Esophagus (tissue), 2 donors: ENCODE results near the gene ASIC2. TPM values are rescaled to one million over a fixed set of nuclear protein-coding genes. Genes with fewer than 3 reads are reported as not detected.

ENCODE experiments used
- H3K27ac ChIP-seq, 2 donors: one replicate each; pipeline ENCODE4 v1.5.1; 2013; ENCODE audit warnings: low read depth in 2 of 2, mild to moderate bottlenecking in 2 of 2, inconsistent platforms in 1 of 2, low read length in 1 of 2, moderate library complexity in 1 of 2
- H3K27me3 ChIP-seq, 2 donors: one replicate each; pipeline ENCODE4 v1.6.1; 2013; ENCODE audit warnings: low read length in 2 of 2, control low read depth in 1 of 2, mild to moderate bottlenecking in 1 of 2; ENCODE audit not compliant: insufficient read depth in 2 of 2, control insufficient read depth in 1 of 2
- H3K36me3 ChIP-seq, 2 donors: one replicate each; pipeline ENCODE4 v1.6.1; 2013; ENCODE audit warnings: low read length in 1 of 2; ENCODE audit not compliant: control insufficient read depth in 2 of 2, insufficient read depth in 2 of 2
- H3K4me1 ChIP-seq, 2 donors: one replicate each; pipeline ENCODE4 v1.6.1; 2013; ENCODE audit warnings: low read length in 1 of 2; ENCODE audit not compliant: control insufficient read depth in 2 of 2, insufficient read depth in 2 of 2
- H3K4me3 ChIP-seq, 2 donors: one replicate each; pipeline ENCODE4 v1.5.1; 2013; ENCODE audit warnings: low read length in 2 of 2, mild to moderate bottlenecking in 2 of 2, low read depth in 1 of 2, moderate library complexity in 1 of 2
- H3K9me3 ChIP-seq, 2 donors: one replicate each; pipeline ENCODE4 v1.6.1; 2013; ENCODE audit warnings: mild to moderate bottlenecking in 2 of 2, low read depth in 1 of 2, low read length in 1 of 2, moderate library complexity in 1 of 2; ENCODE audit not compliant: control insufficient read depth in 2 of 2, insufficient read depth in 1 of 2
- WGBS, 2 donors: extraction: QIAGEN DNeasy Blood & Tissue Kit; methylation state at CpG; one replicate each; pipeline ENCODE4 v1.1.7; 2013; 5-methylcytosine and 5-hydroxymethylcytosine counted together
- polyA plus RNA-seq, 2 donors: library from polyadenylated mRNA; stranded (reverse); fragments of 200-250 nt; gene quantifications; one replicate each; pipeline ENCODE4 v1.2.3, GENCODE V29; 2013
- donor health status: healthy with polysubstance abuse.
- donor health status: Bipolar disorder and iron deficiency.

Gene ASIC2
- polyA plus RNA-seq, 2 donors = not detected

DNA sequence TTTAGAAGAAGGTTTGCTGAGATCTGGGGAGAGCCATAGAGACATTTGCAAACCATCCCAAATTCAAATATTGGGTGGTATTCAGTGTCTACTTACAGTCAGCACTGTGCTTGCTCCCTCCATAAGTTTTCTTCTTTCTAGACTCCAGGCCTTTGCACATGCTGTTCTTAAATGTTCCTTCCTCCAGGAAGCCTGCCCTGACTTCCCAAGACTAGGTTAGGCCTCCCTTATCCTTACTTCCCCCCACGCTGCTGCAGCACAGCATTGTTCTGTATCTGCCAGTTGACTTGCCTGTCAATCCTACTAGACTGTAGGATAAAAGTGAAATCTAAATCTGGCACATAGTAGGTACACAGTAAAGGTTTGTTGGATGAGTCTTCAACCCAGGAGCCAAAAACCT, 53.4 kb downstream of the ASIC2 start:
- Histone ChIP-seq H3K4me3 (no peak overlapping the region), H3K9me3 (no peaks in the 10 kb centered on the region), H3K27me3 (peaks cover 0 to 18% of the 10 kb centered on the region in 2 donors), H3K4me1 (no peaks in the 10 kb centered on the region), H3K36me3 (no peaks in the 10 kb centered on the region), H3K27ac (no peak overlapping the region)
- WGBS, 2 donors = 83 to 88% methylated on average over 1 of the region's 1 CpG

DNA sequence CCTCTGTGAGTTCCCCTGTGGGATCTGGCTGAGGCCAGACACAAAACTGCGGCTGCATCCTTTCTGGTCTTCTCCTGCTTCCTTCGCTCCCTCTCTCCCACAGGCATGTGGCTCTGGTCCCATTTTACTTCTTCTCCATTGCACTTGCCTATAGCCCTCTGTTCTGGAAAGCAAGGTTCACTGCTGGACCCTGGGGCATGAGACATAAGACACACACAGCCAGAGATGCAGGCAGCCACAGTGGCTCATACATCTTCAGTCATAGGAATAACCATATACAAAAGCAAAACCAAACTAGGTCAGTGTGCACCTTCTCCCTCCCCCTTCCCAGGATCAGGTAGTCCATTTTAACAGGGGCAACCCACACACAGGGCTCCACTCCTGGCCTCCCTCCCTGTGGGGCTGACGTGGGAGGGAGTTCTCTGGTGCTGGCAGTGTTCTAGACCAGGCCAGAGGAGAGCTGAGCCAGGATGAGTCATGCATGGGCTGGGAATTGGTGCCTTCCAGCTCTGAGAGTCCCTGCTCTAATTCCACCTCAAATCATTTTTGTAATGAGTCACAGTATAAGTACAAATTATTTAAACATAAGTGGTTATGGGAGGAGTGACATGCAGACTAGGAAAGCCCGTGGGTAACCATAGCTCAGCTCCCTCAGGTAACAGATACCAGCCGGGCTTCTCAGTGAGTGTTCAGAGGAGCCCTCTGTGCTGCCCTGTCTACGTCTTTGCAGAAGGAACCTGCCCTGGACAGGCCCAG, 58.0 kb downstream of the ASIC2 start:
- H3K4me1 ChIP-seq = no peaks in the 10 kb centered on the region
- H3K27ac ChIP-seq = no peak overlapping the region
- peaks cover 0 to 4% of the 10 kb centered on the region in 2 donors for H3K27me3 ChIP-seq
- 42 to 57% methylated on average over 6 of the region's 6 CpGs for WGBS, 2 donors
- H3K9me3 ChIP-seq = no peaks in the 10 kb centered on the region
- no peak overlapping the region for H3K4me3 ChIP-seq
- no peaks in the 10 kb centered on the region for H3K36me3 ChIP-seq

DNA sequence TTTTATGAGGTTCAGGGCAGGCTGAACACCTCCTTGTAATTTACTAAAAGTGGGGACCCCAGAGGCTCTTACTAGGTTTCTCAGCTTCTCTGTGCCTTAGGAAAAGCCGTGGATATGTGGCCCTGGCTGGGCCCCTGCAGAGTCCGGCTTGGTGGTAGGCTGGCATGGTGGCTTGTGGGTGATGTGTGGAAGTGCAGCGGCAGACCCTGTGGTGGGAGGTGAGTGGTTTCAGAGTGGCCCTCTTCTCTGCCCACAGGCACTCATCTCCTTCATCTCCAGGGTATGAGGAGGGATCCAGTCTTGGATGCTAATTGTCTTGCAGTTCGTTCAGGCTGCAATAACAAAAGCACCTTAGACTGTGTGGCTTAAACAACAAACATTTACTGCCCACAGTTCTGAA, 58.9 kb downstream of the ASIC2 start:
- Histone ChIP-seq H3K36me3 (no peaks in the 10 kb centered on the region), H3K9me3 (no peaks in the 10 kb centered on the region), H3K4me3 (no peak overlapping the region), H3K27me3 (peaks cover 0 to 4% of the 10 kb centered on the region in 2 donors), H3K27ac (no peak overlapping the region), H3K4me1 (no peaks in the 10 kb centered on the region)
- WGBS, 2 donors = 87 to 90% methylated on average over 4 of the region's 4 CpGs

DNA sequence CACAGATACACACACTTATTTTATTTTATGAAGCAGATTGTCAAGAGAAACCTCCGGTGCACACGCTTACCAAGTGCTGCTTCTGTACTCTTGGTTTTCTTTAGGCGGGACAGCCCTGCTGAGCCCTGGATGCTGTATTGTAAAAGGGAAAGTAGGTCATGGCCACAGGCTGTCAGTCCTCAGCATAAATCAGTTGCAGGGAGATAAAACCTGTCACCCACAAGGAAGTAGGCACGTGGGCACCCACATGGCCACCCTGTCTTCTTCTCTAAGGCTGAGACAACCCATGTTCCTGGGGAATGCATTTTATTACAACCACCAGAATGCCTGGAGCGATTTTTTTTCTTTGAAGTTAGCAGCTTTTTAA, 59.3 kb downstream of the ASIC2 start:
- no peaks in the 10 kb centered on the region for H3K36me3 ChIP-seq
- peaks cover 0 to 4% of the 10 kb centered on the region in 2 donors for H3K27me3 ChIP-seq
- H3K4me3 ChIP-seq = no peak overlapping the region
- no peak overlapping the region for H3K27ac ChIP-seq
- no peaks in the 10 kb centered on the region for H3K4me1 ChIP-seq
- H3K9me3 ChIP-seq = no peaks in the 10 kb centered on the region
- WGBS, 2 donors = 53 to 60% methylated on average over 5 of the region's 5 CpGs

DNA sequence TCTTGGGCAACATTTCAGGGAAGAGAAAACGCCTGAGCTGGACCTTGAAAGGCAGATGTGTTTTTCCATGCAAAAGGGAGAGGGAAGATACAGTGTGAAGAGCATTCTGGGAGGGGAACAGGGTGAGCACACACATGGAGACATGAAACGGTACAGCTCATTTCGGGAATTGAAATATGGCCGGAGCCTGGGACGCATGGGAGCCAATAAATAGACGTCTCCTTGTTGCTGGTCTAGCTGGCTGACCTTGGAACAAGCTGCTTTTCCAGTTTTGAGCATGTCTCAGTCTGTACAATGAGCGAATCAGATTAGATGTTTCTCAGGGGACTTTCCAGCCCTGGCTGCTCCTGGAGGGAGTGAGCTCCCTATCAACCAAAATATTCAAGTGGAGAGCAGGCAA, 63.6 kb downstream of the ASIC2 start:
- Histone ChIP-seq H3K4me3 (no peak overlapping the region), H3K27me3 (peaks cover 0 to 4% of the 10 kb centered on the region in 2 donors), H3K9me3 (no peaks in the 10 kb centered on the region), H3K27ac (no peak overlapping the region), H3K4me1 (no peaks in the 10 kb centered on the region), H3K36me3 (no peaks in the 10 kb centered on the region)
- 45 to 58% methylated on average over 7 of the region's 7 CpGs for WGBS, 2 donors

DNA sequence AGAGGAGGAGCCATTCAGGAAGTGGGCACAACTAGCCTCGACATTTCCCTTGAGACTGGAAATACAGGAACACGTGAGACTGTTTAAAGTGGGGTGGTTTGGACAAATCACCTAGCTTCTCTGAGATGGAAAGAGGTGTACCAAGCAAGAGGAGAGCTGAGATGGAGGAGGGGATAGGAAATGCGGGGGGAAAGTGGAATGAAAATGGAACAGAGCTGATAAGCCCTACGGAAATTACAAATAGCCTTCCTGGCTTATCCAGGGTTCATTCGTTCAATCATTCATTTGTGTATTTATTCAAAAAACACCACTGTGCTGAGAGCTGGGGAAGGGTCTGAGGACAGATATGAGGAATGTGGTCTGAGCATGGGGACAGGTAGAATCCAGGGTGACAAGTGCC, 64.1 kb downstream of the ASIC2 start:
- WGBS, 2 donors = 52 to 58% methylated on average over 5 of the region's 5 CpGs
- Histone ChIP-seq H3K4me3 (no peak overlapping the region), H3K9me3 (no peaks in the 10 kb centered on the region), H3K4me1 (no peaks in the 10 kb centered on the region), H3K27me3 (peaks cover 0 to 4% of the 10 kb centered on the region in 2 donors), H3K36me3 (no peaks in the 10 kb centered on the region), H3K27ac (no peak overlapping the region)

DNA sequence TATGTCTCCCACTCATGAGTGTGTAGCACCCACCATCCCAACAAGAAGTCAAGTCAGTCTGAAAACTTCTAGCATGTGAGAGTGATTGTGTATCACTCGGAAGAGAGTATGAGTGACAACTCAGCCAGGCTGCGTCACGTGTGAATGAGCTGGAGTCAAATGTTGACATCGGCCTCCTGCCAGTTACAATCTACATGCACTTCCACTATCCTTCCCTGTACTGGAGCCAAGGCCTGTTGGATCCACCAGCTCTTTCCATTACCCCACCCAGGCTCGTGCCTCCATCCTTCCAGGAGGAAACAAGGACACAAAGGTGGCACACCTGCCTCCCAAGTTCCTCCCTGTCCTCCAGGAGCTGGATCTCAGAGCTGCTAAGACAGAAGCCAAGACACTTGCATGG, 64.5 kb downstream of the ASIC2 start:
- peaks cover 0 to 4% of the 10 kb centered on the region in 2 donors for H3K27me3 ChIP-seq
- 78 to 86% methylated on average over 5 of the region's 5 CpGs for WGBS, 2 donors
- no peak overlapping the region for H3K27ac ChIP-seq
- no peaks in the 10 kb centered on the region for H3K36me3 ChIP-seq
- no peaks in the 10 kb centered on the region for H3K4me1 ChIP-seq
- H3K4me3 ChIP-seq = no peak overlapping the region
- no peaks in the 10 kb centered on the region for H3K9me3 ChIP-seq

DNA sequence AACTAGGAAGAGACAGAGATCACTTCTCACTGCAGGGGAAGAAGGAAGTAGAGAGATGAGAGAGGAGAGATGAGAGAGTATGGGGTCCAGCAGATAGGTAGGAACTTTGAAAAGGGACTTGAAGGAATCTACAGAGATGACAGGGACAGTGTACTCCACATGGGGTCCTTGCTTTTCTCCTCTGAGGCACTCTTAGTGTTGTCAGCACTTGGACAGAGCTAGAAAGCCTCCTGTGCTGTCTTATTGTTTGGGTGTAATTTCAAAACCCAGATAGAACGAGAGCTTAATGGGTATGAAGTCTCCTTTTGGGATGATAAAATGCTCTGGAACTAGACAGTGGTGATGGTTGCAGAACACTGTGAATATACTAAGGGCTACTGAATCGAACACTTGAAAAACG, 65.2 kb downstream of the ASIC2 start:
- no peaks in the 10 kb centered on the region for H3K4me1 ChIP-seq
- H3K4me3 ChIP-seq = no peak overlapping the region
- no peaks in the 10 kb centered on the region for H3K27me3 ChIP-seq
- 80 to 85% methylated on average over 3 of the region's 3 CpGs for WGBS, 2 donors
- no peaks in the 10 kb centered on the region for H3K9me3 ChIP-seq
- H3K27ac ChIP-seq = no peak overlapping the region
- no peaks in the 10 kb centered on the region for H3K36me3 ChIP-seq

DNA sequence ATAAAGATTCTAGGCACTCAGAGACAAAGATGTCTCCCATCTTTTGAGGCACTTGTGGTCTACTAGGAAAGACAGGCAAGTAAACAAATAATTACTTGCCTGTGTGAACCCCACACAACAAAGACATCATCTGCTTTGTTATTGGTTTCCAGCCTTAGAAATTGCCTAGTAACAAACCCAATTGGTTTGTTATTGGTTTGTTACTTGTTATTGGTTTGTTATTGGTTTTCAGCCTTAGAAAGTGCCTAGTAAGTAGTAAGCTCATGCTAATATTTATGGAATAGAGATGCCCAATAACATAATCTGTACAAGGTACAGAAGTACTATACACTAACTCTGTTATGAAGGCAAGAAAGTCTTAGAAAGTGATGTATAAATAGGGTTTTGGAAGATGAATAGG, 67.1 kb downstream of the ASIC2 start:
- Histone ChIP-seq H3K4me1 (no peaks in the 10 kb centered on the region), H3K36me3 (no peaks in the 10 kb centered on the region), H3K27me3 (no peaks in the 10 kb centered on the region), H3K4me3 (no peak overlapping the region), H3K9me3 (no peaks in the 10 kb centered on the region), H3K27ac (no peak overlapping the region)

DNA sequence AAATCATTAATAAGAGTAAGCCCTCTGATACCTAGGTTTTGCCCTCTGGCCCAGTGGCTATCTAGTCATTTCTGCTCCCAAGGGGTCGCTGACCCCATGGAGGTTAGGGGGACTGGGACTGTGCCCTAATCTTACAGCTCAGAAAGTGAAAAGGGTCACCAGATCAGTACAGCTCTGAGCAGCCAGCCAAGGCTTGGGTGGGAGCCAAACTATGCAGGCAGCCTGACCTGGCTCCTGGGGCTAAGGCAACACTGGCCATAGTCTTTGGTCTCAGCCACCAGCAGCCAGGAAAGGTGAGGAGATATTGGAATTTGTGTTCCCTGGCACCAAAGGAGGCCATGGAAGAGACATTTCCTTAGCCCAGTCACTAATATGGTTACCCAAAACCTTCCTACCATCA, 67.6 kb downstream of the ASIC2 start:
- Histone ChIP-seq H3K36me3 (no peaks in the 10 kb centered on the region), H3K4me3 (no peak overlapping the region), H3K27ac (no peak overlapping the region), H3K9me3 (no peaks in the 10 kb centered on the region), H3K4me1 (no peaks in the 10 kb centered on the region), H3K27me3 (no peaks in the 10 kb centered on the region)
- WGBS, 2 donors = 68 to 73% methylated on average over 1 of the region's 1 CpG
